GM12873 (cell line): ENCODE data around the gene SPRING1.

Source experiments
- TF ChIP-seq, protein P1 (sequence below): IDR thresholded peaks from 2 replicates; pipeline ENCODE4 v1.5.1; 2012; ENCODE audit warnings: low read depth, mild to moderate bottlenecking, moderate library complexity, low read length, control low read depth; ENCODE audit not compliant: insufficient read depth; ENCODE audit errors: missing control alignments

The SPRING1 gene

DNA sequence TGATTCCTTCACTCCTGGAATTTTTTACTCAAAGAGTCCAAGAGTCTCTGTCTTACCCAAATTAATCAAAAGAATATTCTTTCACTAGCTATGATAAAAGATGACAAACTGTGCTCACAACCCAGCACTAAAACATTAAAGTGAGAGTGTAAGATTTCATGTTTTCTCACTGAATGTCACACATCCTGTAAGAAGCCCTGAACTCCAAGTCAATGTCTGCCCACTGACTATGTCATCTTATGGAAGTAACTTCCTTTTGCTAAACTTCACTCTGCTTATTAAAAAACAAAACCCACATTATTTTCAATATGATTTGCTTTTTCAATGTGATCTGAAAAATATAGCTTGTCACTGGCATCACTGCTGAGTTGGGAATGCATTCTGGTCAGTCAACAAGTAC lies 15.6 kb downstream of the SPRING1 start:
- TF ChIP-seq, protein P1, sequence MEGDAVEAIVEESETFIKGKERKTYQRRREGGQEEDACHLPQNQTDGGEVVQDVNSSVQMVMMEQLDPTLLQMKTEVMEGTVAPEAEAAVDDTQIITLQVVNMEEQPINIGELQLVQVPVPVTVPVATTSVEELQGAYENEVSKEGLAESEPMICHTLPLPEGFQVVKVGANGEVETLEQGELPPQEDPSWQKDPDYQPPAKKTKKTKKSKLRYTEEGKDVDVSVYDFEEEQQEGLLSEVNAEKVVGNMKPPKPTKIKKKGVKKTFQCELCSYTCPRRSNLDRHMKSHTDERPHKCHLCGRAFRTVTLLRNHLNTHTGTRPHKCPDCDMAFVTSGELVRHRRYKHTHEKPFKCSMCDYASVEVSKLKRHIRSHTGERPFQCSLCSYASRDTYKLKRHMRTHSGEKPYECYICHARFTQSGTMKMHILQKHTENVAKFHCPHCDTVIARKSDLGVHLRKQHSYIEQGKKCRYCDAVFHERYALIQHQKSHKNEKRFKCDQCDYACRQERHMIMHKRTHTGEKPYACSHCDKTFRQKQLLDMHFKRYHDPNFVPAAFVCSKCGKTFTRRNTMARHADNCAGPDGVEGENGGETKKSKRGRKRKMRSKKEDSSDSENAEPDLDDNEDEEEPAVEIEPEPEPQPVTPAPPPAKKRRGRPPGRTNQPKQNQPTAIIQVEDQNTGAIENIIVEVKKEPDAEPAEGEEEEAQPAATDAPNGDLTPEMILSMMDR = no peak

DNA sequence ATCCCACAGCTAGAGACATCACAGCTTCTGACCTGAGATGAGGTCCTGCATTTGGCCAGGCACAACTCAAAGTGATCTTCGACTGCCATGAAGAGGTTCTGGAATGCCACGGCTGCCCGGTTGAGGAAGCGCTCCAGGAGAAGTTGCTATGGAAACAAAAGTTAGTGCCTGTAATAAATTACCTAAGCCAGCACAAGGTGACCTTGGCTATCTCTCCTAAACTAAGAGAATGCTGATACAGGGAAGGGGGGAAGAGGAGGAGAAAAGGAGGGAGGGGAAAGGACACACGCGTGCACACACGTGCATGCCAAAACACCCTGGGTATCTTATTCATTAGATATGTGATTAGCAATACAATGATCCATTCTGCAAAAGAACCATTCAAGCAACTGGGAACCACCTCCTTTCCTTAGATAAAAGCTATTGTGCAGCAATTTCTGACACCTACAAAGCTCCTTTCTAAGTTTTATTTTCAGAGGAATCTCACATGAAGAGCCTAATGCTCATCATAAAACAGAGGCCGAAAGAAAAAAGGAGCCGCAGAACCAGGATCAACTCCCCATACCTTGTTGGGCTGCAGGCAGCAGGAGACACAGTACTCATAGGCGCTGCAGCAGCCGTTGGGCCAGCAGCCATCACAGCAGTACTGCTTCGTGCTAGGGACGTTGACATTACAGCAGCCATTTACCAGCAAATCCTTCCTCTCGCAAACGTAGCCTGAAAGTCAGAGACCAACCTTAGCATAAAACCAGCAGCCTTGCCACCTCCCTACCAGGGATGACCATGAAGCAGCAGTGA lies 17.9 kb downstream of the SPRING1 start:
- TF ChIP-seq, protein P1 = no peak

DNA sequence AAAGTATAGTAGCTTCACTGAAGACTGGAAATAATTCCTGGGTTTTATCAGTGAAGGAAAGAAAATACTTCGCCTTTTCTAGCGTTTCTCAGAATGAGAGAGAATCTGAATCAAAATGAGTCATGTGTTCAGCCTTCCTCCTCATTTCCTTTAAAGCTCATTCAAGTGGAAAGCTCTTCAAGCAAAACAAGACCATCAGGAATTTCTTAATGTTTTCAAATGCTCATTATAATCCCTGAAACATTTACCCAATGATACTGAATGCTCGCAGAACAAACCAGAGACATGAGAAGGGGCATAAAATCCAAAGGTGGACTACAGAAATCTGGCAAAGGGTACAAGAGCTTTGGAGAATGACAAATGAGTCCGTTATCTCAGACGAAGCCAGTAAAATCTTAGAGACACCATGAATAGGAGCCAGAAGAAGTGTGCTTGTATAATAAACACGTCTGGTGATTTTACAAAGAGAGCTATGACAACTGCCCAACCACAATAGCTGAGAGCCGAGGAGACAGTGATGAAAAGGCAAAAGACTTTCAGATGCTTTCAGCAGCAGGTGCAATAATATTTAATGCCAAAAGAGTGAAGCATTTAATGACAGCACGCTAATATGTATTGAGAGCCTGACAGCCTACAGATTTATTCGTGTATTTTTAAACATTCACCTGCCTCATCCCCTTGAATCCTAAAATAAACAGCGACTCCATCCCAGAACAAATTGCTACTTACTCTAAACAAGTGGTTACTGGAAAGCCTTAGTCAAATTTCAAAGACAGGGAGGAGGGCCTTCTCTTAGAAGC lies 19.0 kb downstream of the SPRING1 start:
- TF ChIP-seq, protein P1 = no peak

DNA sequence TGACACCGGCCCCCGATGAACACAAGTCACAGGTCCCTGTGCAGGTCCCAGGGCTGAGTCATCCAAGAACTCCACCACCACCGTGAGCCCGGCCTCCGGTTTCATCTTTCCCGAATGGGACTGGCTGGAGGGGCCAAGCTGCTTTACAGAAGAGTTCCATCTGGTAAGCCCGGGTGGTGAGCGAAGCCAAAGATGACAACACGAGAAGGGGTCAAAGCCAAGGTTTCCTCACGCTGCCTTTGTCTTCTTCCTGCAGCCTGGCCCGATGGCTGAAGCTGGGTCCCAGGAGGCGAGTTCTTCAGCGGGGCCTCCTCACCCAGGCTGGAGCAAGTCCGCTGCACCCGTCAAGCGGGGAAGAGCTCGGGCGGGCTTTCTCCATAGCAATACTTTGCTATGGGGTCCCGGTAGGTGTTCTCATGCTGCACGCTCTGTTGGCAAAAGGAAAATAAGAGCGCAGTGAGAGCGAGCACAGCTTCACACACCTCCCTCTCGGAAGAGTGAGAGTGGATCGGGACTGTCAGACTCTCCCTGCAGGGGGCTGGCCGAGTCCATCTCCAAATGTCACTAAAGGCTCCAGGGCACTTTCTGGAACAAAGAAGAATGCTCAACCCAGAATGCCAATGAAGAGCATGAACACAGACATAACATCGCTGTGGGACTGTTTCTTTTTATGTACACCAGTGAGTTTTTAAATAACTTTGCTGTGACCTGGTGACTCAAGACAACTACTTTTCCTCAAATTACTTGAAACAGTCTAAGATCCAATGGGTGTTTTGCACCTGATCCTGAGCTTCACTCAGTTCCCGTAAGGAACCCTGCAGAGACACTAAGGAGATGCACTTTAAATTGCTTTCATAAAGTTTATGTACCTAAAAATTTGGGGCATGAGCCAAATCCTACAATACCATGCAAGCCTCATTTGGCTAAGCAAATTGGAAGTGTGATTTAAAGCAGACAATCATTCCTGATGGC lies 20.1 kb downstream of the SPRING1 start:
- TF ChIP-seq, protein P1 = no peak

DNA sequence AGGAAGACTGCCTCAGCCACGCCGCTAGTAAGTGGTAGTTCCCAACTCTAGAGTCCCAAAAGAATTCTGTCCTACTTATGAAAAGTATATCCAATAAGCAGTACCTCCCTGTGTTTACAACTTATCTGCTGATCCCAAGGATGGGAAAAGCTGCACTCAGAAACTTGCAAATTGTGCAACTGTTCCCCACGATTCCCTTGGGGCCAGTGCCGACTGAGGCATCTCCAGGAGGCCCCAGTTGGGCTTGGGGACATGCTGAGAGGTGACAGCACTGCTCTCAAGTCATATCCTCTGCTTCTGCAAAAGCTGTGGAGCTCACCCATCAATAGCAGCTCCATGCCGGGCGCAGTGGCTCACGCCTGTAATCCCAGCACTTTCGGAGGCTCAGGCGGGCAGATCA lies 23.7 kb downstream of the SPRING1 start:
- TF ChIP-seq, protein P1 = no peak

DNA sequence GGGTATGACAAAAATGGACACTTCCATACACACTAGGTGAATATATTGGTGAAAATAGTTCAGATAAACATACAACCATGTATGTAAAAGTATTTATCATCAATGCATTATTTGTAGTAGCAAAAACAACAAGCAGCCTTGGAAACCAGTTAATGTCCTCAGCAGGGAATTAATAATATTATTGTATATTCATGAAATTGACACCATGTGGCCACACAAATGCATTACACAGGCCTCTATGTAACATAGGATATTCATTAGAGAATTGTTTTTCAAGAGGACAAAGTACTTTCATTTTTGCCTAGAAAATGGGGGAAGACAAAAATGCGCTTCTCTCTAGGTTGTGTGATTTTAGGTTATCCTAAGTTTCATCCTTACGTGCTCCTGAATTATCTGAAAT lies 24.3 kb downstream of the SPRING1 start:
- TF ChIP-seq, protein P1 = no peak
